ENCODE results near the gene TBC1D10A. TPM values are rescaled to one million over a fixed set of nuclear protein-coding genes. Genes with fewer than 3 reads are reported as not detected.

TBC1D10A gene
- total RNA-seq, 2 donors from 2014 or later = 34.3 to 35.8 TPM

DNA sequence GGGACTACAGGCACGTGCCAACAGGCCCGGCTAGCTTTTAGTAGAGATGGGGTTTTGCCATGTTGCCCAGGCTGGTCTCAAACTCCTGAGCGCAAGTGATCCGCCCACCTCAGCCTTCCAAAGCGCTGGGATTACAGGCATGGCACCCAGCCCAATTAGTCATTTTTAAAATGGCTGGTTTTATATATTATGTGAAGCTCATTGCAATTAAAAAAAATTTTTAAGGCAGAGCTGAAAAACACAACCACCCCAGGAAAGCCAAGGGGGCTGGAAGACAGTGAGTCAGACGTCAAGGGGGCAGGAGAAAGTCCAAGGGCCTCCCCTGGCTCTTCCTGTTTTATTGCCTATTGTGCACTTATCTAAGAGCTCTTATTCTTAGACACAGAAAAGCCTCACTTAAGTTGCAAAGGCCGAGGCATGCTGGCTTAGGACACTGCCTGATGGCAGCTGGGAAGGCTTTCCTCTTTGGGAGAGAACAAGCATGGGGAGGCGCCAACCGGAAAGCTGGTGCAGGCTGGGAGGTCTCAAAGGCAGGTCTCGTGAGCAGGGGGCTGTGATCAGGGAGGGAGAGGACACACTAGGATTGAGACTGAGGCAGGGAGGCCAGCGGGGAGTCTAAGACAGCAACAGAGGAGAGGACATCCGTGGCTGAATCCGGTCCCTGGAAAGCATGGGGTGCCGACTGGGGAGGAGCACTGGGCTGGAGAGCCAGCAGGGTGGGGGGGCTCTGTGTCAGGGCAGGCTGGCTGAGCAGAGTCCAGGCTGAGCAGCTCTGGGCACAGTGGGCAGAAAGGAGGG lies 49.0 kb downstream of the TBC1D10A start:
- Histone ChIP-seq H3K27ac (peak overlapping the region; percentile 24), H3K27me3 (no peaks in the 10 kb centered on the region), H3K4me3 (no peak overlapping the region), H3K9ac (ENCODE audit: low read depth in 2 of 2, low read length in 2 of 2) (peak overlapping the region; percentile 6 to 26), H3K4me1 (no peaks in the 10 kb centered on the region), H3K36me3 (no peaks in the 10 kb centered on the region), H3K9me3 (no peaks in the 10 kb centered on the region)
- peak; percentile 64 for DNase-seq
- TF ChIP-seq, protein P1, sequence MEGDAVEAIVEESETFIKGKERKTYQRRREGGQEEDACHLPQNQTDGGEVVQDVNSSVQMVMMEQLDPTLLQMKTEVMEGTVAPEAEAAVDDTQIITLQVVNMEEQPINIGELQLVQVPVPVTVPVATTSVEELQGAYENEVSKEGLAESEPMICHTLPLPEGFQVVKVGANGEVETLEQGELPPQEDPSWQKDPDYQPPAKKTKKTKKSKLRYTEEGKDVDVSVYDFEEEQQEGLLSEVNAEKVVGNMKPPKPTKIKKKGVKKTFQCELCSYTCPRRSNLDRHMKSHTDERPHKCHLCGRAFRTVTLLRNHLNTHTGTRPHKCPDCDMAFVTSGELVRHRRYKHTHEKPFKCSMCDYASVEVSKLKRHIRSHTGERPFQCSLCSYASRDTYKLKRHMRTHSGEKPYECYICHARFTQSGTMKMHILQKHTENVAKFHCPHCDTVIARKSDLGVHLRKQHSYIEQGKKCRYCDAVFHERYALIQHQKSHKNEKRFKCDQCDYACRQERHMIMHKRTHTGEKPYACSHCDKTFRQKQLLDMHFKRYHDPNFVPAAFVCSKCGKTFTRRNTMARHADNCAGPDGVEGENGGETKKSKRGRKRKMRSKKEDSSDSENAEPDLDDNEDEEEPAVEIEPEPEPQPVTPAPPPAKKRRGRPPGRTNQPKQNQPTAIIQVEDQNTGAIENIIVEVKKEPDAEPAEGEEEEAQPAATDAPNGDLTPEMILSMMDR (IDR thresholded peaks at IDR 0.05) = no peak
- intact Hi-C loops (cut with DNase I) = no loop called here

DNA sequence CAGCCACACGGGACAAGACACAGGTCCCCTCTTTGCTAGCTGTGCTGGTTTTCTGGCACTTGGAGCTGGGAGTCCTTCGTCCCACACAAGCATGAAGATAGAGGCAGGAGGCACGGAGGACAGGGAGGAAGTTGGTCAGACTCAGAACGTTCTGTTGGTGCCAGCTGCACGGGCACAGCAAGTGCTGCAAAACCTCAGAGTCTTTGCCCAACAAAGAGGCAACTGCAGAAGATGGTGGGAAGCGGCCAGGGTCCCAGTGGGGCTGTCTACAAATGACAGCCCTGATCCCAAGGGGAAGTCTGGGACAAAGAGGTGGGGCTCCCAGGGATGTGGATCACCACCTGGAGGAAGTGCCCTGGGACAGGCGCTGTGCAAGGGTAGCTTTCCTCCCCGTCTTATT lies 50.7 kb downstream of the TBC1D10A start:
- no peak overlapping the region for H3K27ac ChIP-seq
- no peak overlapping the region for H3K9ac ChIP-seq (ENCODE audit: low read depth in 2 of 2, low read length in 2 of 2)
- no peaks in the 10 kb centered on the region for H3K36me3 ChIP-seq
- no peak overlapping the region for H3K4me3 ChIP-seq
- no peaks in the 10 kb centered on the region for H3K9me3 ChIP-seq
- intact Hi-C loops (cut with DNase I) = no loop called here
- TF ChIP-seq, protein P1 (IDR thresholded peaks at IDR 0.05) = no peak
- no peaks in the 10 kb centered on the region for H3K27me3 ChIP-seq
- no peak for DNase-seq
- no peaks in the 10 kb centered on the region for H3K4me1 ChIP-seq

DNA sequence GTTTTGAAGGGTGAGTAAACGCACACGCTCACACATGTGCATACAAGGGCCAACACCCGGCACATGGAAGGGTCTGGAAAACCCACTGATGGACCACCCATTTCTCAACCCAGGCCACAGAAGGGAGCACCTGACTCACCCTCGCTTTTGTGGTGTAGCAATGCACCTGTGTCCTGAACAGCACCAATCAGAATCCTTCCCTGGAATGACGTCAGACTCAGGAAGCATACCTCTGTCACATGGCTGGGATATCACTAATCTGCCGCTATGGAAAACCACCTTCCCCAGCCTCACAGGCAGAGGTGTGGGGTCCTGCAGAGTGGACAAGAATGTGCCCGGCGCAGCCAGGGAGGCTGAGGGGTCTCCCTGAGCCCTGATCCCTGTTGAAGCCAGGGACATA lies 51.1 kb downstream of the TBC1D10A start:
- Histone ChIP-seq H3K27ac (no peak overlapping the region), H3K9me3 (no peaks in the 10 kb centered on the region), H3K27me3 (no peaks in the 10 kb centered on the region), H3K9ac (ENCODE audit: low read depth in 2 of 2, low read length in 2 of 2) (no peak overlapping the region), H3K4me3 (no peak overlapping the region), H3K36me3 (no peaks in the 10 kb centered on the region), H3K4me1 (no peaks in the 10 kb centered on the region)
- DNase-seq = no peak
- TF ChIP-seq, protein P1 (IDR thresholded peaks at IDR 0.05) = no peak
- intact Hi-C loops (cut with DNase I) = no loop called here

DNA sequence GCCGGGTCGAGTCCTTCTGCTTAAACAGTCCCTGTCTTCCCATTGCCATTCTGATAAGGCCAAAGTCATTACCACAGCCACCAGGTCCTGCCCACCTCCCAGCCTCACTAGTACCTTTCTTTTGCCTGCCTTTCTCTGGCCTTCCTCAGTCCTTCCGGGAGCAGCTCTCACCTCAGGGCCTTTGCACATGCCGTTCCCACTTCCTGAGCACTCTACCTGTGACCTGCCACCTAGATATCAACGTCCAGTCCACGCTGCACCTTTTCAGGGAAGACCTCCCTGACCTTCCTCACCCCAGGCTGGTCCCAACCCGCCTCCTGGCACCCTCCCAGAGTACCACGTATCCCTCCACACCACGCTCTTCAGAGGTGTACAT lies 52.3 kb downstream of the TBC1D10A start:
- no peaks in the 10 kb centered on the region for H3K36me3 ChIP-seq
- no peak overlapping the region for H3K4me3 ChIP-seq
- intact Hi-C loops (cut with DNase I) = no loop called here
- no peaks in the 10 kb centered on the region for H3K4me1 ChIP-seq
- H3K9me3 ChIP-seq = no peaks in the 10 kb centered on the region
- TF ChIP-seq, protein P1 (IDR thresholded peaks at IDR 0.05) = no peak
- DNase-seq = no peak
- H3K9ac ChIP-seq (ENCODE audit: low read depth in 2 of 2, low read length in 2 of 2) = no peak overlapping the region
- no peak overlapping the region for H3K27ac ChIP-seq
- H3K27me3 ChIP-seq = no peaks in the 10 kb centered on the region

DNA sequence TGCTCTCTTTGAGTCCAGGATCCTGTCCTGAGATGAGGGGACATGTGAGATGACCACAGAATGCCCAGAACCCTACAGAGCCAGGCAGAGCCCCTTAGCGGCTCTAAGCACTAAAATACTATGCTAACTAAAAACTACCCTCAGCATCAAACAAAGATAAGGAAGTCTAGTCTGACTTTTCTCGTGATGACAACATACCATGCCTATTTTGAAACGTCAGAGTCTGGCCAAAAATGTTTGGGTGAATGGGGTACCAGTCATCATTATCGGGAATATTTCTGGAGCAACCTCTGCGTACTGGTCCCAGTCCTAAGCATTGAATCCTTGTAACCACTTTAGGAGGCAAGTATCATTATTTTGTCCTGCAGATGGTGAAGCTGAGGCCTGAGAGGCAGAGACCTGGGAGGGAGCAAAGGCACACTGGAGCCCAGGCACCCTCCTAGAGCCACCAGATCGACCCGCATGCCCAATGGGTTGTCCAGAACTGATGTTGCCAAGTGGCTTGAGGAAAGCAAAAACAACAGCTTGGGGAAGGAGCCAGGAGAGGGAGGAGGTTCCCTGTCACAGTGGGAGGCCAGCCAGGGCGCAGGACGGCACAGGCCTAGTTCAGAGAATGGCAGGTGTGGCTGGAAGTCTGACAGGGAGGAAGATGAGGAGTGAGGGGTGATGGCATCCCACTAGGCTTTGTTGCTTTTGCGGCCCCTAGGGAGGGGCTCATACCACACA lies 52.9 kb downstream of the TBC1D10A start:
- intact Hi-C loops (cut with DNase I) = no loop called here
- Histone ChIP-seq H3K27me3 (no peaks in the 10 kb centered on the region), H3K27ac (no peak overlapping the region), H3K9me3 (no peaks in the 10 kb centered on the region), H3K4me1 (no peaks in the 10 kb centered on the region), H3K9ac (ENCODE audit: low read depth in 2 of 2, low read length in 2 of 2) (no peak overlapping the region), H3K4me3 (no peak overlapping the region), H3K36me3 (no peaks in the 10 kb centered on the region)
- no peak for DNase-seq
- TF ChIP-seq, protein P1 (IDR thresholded peaks at IDR 0.05) = no peak

Measured in colonic mucosa (tissue), 4 donors.